SK-N-SH treated with all-trans-retinoic acid at 6 μM for 48 hours (cell line): ENCODE results near the gene MTA1.

Experiments
- ATAC-seq: fragments of 200-7000 bp; cut with Tn5 transposase; 3 replicates; pipeline ENCODE4 v1.9.1; 2020; ENCODE audit warnings: mild to moderate bottlenecking, moderate library complexity
- ARNTL ChIP-seq: fragments of 450-650 bp; formaldehyde crosslinking; IDR thresholded peaks from 2 replicates; pipeline ENCODE4 v1.5.0; 2020; ENCODE audit warnings: low read depth, mild to moderate bottlenecking, moderate library complexity, borderline replicate concordance
- BACH2 ChIP-seq: fragments of 250-450 bp; sonication (Bioruptor Pico); IDR thresholded peaks from 2 replicates; pipeline ENCODE4 v1.9.0; 2021; ENCODE audit warnings: mild to moderate bottlenecking, borderline replicate concordance
- CREB5 ChIP-seq: fragments of 250-450 bp; sonication (Bioruptor Pico); IDR thresholded peaks from 2 replicates; pipeline ENCODE4 v1.5.1; 2020; ENCODE audit warnings: low read depth, mild to moderate bottlenecking, moderate library complexity
- CSDC2 ChIP-seq: fragments of 250-450 bp; sonication (Bioruptor Pico); IDR thresholded peaks from 2 replicates; pipeline ENCODE4 v1.5.0; 2020; ENCODE audit warnings: mild to moderate bottlenecking, moderate library complexity
- CSRNP3 ChIP-seq: fragments of 250-450 bp; sonication (Bioruptor Pico); IDR thresholded peaks from 2 replicates; pipeline ENCODE4 v1.5.1; 2021; ENCODE audit warnings: mild to moderate bottlenecking, moderate library complexity
- ESRRG ChIP-seq: fragments of 250-450 bp; sonication (Bioruptor Pico); IDR thresholded peaks from 2 replicates; pipeline ENCODE4 v1.6.1; 2021; ENCODE audit warnings: mild to moderate bottlenecking
- GLIS3 ChIP-seq: fragments of 250-450 bp; sonication (Bioruptor Pico); IDR thresholded peaks from 2 replicates; pipeline ENCODE4 v1.5.0; 2020; ENCODE audit warnings: mild to moderate bottlenecking, moderate library complexity
- ISL1 ChIP-seq: fragments of 250-450 bp; sonication (Bioruptor Pico); IDR thresholded peaks from 2 replicates; pipeline ENCODE4 v2.1.2; 2022; ENCODE audit warnings: mild to moderate bottlenecking, moderate library complexity
- OSR1 ChIP-seq: fragments of 250-450 bp; sonication (Bioruptor Pico); IDR thresholded peaks from 2 replicates; pipeline ENCODE4 v1.8.0; 2022; ENCODE audit warnings: moderate library complexity, mild to moderate bottlenecking, inconsistent platforms
- POU6F1 ChIP-seq: fragments of 250-450 bp; sonication (Bioruptor Pico); IDR thresholded peaks from 2 replicates; pipeline ENCODE4 v1.8.0; 2021; ENCODE audit warnings: low read depth, mild to moderate bottlenecking, moderate library complexity, borderline replicate concordance
- PPARA ChIP-seq: fragments of 250-450 bp; sonication (Bioruptor Pico); IDR thresholded peaks from 2 replicates; pipeline ENCODE4 v1.5.0; 2020; ENCODE audit warnings: mild to moderate bottlenecking, borderline replicate concordance
- RARB ChIP-seq: fragments of 250-450 bp; sonication (Bioruptor Pico); IDR thresholded peaks from 2 replicates; pipeline ENCODE4 v1.8.0; 2021; ENCODE audit warnings: mild to moderate bottlenecking, moderate library complexity
- SNAI2 ChIP-seq: fragments of 250-450 bp; sonication (Bioruptor Pico); IDR thresholded peaks from 2 replicates; pipeline ENCODE4 v1.5.0; 2020; ENCODE audit warnings: mild to moderate bottlenecking, moderate library complexity
- TCF4 ChIP-seq: fragments of 250-450 bp; sonication (Bioruptor Pico); IDR thresholded peaks from 2 replicates; pipeline ENCODE4 v1.8.0; 2021; ENCODE audit warnings: mild to moderate bottlenecking, moderate library complexity, borderline replicate concordance
- TOX ChIP-seq: fragments of 250-450 bp; sonication (Bioruptor Pico); IDR thresholded peaks from 2 replicates; pipeline ENCODE4 v1.8.0; 2021; ENCODE audit warnings: mild to moderate bottlenecking, moderate library complexity, borderline replicate concordance
- TSHZ2 ChIP-seq: fragments of 250-450 bp; sonication (Bioruptor Pico); IDR thresholded peaks from 2 replicates; pipeline ENCODE4 v1.5.0; 2020; ENCODE audit warnings: mild to moderate bottlenecking, moderate library complexity
- ZC3H10 ChIP-seq: fragments of 250-450 bp; sonication (Bioruptor Pico); IDR thresholded peaks from 2 replicates; pipeline ENCODE4 v1.5.1; 2021; ENCODE audit warnings: mild to moderate bottlenecking, moderate library complexity
- ZFP3 ChIP-seq: fragments of 250-450 bp; sonication (Bioruptor Pico); IDR thresholded peaks from 2 replicates; pipeline ENCODE4 v1.5.0; 2020; ENCODE audit warnings: mild to moderate bottlenecking, moderate library complexity
- ZNF565 ChIP-seq: fragments of 450-650 bp; formaldehyde crosslinking; conservative IDR thresholded peaks from 2 replicates; pipeline ENCODE4 v1.5.0; 2020; ENCODE audit warnings: low read depth, mild to moderate bottlenecking, moderate library complexity
- ZNF70 ChIP-seq: fragments of 450-650 bp; formaldehyde crosslinking; IDR thresholded peaks from 2 replicates; pipeline ENCODE4 v1.5.0; 2020; ENCODE audit warnings: mild to moderate bottlenecking, moderate library complexity
- ZNF8 ChIP-seq: fragments of 450-650 bp; formaldehyde crosslinking; IDR thresholded peaks from 2 replicates; pipeline ENCODE4 v1.5.0; 2020; ENCODE audit warnings: mild to moderate bottlenecking, moderate library complexity

Gene MTA1

GRCh38 chr14:105492031-105492970 lies 72.7 kb downstream of the MTA1 start (continued):
- TF ChIP-seq BACH2 (no peak), TCF4 (CRISPR knock-in tag) (no peak), ISL1 (CRISPR knock-in tag) (no peak), CSDC2 (no peak), ZNF8 (no peak)

- ATAC-seq = no peak
- TF ChIP-seq TSHZ2 (CRISPR knock-in tag) (no peak), OSR1 (no peak), RARB (CRISPR knock-in tag) (no peak), SNAI2 (CRISPR knock-in tag) (no peak), GLIS3 (no peak), BACH2 (no peak), TCF4 (CRISPR knock-in tag) (no peak), TOX (CRISPR knock-in tag) (no peak), ARNTL (CRISPR knock-in tag) (no peak), ESRRG (CRISPR knock-in tag) (no peak), CSRNP3 (CRISPR knock-in tag) (no peak), ZC3H10 (CRISPR knock-in tag) (no peak), CREB5 (CRISPR knock-in tag) (no peak), POU6F1 (CRISPR knock-in tag) (no peak), ZFP3 (CRISPR knock-in tag) (no peak), ZNF565 (CRISPR knock-in tag) (no peak), ZNF70 (CRISPR knock-in tag) (no peak)
- TF ChIP-seq, all 23 proteins: peak for 0
Observed at GRCh38 chr14:105492971-105493871, 73.6 kb downstream of the MTA1 start.

GRCh38 chr14:105493921-105494605 lies 74.4 kb downstream of the MTA1 start:
- no peak for ATAC-seq
- TF ChIP-seq ZNF8 = no peak
- no peak for TF ChIP-seq TSHZ2 (CRISPR knock-in tag)
- no peak for TF ChIP-seq ZFP3 (CRISPR knock-in tag)
- TF ChIP-seq BACH2 = no peak
- TF ChIP-seq TOX (CRISPR knock-in tag) = no peak
- no peak for TF ChIP-seq PPARA (CRISPR knock-in tag)
- TF ChIP-seq CSDC2 = no peak
- TF ChIP-seq SNAI2 (CRISPR knock-in tag) = no peak
- TF ChIP-seq OSR1 = no peak
- TF ChIP-seq ZC3H10 (CRISPR knock-in tag) = no peak
- no peak for TF ChIP-seq GLIS3
- no peak for TF ChIP-seq CSRNP3 (CRISPR knock-in tag)
- no peak for TF ChIP-seq TCF4 (CRISPR knock-in tag)
- TF ChIP-seq ZNF565 (CRISPR knock-in tag) = no peak
